GM19395 (cell line): ENCODE measurements around the gene OR4M1.
"Not testable (repeated sequence)": the region's sequence is repeated elsewhere in the genome, so short reads cannot be mapped to it uniquely, and the experiment has no call there.

ENCODE experiments used
- ATAC-seq: cut with Tn5 transposase; IDR thresholded peaks from one replicate; pipeline ENCODE4 v1.9.1; 2021; ENCODE audit warnings: mild to moderate bottlenecking, moderate library complexity; ENCODE audit not compliant: unreplicated experiment

The OR4M1 gene

DNA sequence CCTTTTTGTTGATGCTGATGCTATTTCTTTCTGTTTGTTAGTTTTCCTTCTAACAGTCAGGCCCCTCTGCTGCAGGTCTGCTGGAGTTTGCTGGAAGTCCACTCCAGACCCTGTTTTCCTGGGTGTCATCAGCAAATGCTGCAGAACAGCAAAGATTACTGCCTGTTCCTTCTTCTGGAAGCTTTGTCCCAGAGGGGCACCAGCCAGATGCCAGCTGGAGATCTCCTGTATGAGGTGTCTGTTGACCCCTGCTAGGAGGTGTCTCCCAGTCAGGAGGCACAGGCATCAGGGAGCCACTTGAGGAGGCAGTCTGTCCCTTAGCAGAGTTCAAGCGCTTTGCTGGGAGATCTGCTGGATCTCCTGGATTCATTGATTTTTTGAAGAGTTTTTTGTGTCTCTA is 46.6 kb downstream of the OR4M1 start:
- not testable (repeated sequence) for ATAC-seq

DNA sequence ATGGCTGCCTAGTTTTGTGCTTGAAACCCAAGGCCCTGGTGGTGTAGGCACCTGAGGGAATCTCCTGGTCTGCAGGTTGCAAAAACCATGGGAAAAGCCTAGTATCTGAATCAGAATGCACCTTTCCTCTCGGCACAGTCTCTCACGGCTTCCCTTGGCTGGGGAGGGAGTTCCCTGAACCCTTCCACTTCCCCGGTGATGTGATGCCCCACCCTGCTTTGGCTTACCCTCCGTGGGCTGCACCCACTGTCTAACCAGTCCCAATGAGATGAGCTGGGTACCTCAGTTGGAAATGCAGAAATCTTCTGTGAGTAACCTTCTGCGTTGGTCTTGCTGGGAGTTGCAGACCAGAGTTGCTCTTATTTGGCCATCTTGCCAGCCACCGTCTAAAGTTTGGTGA is 47.7 kb downstream of the OR4M1 start:
- ATAC-seq: not testable (repeated sequence)

DNA sequence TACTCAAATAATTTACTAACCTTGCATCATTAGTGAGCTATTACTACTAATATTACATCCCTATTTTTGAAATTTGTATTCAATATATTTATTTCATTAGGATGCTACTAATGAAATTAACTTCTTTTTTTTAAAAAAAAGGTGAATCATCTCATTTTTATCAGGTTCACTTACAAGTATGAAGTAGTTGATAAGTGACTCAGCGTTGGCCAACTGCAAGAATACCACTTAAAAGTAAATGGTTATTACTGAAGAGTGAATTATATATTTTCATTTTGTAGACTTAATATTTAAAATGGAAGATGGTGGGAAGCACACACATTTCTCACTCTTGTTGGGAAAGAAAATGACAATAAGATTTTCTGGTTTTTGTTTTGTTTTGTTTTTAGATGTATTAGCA is 49.9 kb downstream of the OR4M1 start:
- no peak for ATAC-seq

DNA sequence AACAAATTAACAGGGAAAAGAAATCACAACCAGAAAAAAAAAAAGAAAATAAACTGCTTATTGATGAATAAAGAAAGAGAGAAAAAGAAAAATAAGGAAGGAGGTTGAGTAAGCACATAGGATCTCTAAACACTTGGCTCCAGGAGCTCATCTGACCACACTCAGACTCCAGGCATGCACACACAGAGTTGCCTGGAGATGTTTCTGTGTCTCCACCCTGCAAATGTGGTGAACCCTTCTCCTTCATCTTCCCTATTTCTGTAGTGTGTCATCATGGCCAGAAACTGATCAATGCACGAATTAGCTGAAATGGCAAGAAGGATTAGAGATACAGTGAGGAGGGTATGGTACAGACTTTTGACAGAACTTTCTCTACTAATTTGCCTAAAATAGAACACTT is 50.5 kb downstream of the OR4M1 start:
- ATAC-seq: no peak

DNA sequence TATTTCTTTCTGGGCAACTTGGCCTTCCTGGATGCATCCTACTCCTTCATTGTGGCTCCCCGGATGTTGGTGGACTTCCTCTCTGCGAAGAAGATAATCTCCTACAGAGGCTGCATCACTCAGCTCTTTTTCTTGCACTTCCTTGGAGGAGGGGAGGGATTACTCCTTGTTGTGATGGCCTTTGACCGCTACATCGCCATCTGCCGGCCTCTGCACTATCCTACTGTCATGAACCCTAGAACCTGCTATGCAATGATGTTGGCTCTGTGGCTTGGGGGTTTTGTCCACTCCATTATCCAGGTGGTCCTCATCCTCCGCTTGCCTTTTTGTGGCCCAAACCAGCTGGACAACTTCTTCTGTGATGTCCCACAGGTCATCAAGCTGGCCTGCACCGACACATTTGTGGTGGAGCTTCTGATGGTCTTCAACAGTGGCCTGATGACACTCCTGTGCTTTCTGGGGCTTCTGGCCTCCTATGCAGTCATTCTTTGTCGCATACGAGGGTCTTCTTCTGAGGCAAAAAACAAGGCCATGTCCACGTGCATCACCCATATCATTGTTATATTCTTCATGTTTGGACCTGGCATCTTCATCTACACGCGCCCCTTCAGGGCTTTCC is 54.4 kb downstream of the OR4M1 start:
- not testable (repeated sequence) for ATAC-seq

DNA sequence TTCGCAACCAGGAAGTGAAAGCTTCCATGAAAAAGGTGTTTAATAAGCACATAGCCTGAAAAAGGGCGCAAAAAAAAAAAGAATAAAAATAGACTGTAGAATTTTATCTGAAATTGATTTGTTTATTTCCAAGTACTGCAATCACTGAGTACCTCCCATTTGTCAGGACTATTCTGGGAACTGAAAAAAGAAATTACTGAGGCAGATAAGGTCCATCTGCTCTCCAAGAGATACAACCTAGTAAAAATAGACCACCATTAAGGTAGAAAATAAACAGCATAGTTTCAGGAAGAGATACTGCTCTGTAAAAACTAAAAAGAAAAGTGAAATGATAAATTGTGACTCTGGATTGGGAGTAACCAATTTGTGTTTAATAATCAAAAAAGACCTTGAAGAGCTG is 55.0 kb downstream of the OR4M1 start:
- ATAC-seq: no peak
